HG03097 (cell line): Measurements from ENCODE around the gene HEMK1.
A peak's percentile ranks its signal among the peaks of the same experiment; 100 is the strongest.

ENCODE experiments used
- ATAC-seq: cut with Tn5 transposase; IDR thresholded peaks from one replicate; pipeline ENCODE4 v1.9.1; 2021; ENCODE audit not compliant: unreplicated experiment, low FRiP score

The HEMK1 gene

GRCh38 chr3:50599115-50599715 is 29.9 kb downstream of the HEMK1 start:
- ATAC-seq, result no peak

DNA sequence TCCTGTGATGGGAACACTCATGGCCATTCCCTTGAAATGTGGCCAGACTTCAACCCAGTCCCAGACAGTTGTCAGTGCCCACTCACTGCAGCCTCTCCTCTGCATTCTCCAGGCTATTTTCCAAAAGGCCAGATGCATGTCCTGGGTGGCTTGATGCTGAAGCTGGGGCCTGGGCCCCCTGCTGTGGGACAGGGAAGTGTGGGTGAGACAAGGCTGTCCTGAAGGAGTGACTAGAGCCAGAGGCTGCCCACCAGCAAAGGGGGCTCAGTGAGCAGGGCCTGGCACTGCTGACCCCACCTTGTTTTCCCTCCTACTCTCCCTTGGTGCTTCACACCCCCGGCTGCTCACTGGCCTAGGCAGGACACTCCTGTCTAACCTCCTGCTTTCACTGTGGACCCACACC is 30.4 kb downstream of the HEMK1 start:
- ATAC-seq, result no peak

GRCh38 chr3:50600141-50600753 is 30.9 kb downstream of the HEMK1 start:
- no peak for ATAC-seq

DNA sequence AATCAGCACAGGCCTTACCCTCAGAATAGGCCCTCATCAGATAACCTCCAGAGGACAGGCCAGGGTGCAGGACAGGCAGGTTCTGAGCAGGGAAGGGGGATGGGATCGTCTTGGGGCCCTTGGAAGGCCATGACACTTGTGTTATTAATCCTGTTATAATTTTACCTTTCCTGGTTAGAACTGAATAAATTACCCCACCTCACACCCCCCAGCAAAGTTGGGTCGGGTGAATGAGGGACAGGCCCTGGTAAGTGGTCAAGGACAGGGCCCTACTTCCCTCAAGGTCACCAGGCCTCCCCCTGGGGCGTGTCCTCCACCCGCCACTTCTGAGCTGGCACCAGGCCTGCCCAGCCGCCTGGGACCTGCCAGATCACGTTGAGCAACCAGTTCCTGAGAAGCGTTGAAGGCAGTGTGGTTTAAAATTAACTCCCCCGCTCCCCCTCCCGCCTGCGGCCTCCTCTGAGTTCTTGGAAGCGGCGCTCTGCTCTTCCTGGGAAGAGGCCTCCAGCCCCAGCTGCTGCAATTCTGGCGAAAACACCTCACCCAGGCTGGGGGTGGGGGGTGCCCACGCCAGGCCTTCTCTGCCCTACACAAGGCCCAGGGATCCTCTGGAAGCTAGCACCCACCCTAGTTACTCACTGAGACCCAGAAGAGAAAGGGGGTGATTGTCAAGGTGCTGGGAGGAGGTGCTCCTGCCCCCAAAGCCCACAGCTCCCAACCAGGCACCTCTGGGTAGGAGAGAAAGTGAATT is 31.7 kb downstream of the HEMK1 start:
- ATAC-seq, result peak; percentile 74

GRCh38 chr3:50602595-50603191 is 33.4 kb downstream of the HEMK1 start:
- no peak for ATAC-seq

DNA sequence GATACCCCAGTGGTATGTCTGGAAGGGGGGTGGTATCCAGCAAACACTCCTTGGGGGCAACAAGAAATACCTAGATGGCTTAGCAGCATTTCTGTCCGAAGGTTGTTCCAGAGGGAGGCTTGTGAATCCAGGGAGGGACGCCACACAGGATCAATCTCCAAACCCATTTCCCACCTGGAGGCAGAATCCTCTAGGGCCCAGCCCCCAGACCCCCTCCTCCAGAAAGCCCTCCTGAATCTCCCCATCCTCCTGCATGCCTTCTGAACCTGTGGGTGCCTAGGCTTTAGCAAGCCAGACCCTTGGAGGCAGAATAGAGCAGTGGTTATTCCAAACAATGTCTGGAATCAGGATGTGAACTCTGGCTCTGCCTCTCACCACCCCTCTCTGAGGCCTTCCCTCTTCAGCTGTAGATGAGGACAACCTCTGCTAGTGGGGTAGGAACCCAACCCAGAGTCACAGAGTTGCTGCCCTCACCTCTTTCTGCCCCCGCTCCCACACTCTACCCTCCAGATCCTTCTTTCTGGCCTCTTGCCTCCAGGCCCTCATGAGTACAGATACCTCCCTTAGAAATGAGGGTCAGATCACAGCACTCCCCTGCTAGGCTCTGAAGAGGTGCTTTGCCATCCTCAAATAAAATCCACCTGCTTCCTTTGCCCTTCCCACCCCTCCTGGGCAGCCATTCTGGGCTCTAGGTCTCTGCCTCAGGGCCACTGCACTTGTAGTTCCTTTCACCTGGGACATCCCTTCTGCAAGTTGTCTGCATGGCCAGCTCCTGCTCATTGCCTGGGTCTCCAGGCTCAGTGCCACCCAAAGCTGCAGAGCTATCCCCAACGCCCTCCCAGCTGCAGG is 34.2 kb downstream of the HEMK1 start:
- ATAC-seq, result no peak

DNA sequence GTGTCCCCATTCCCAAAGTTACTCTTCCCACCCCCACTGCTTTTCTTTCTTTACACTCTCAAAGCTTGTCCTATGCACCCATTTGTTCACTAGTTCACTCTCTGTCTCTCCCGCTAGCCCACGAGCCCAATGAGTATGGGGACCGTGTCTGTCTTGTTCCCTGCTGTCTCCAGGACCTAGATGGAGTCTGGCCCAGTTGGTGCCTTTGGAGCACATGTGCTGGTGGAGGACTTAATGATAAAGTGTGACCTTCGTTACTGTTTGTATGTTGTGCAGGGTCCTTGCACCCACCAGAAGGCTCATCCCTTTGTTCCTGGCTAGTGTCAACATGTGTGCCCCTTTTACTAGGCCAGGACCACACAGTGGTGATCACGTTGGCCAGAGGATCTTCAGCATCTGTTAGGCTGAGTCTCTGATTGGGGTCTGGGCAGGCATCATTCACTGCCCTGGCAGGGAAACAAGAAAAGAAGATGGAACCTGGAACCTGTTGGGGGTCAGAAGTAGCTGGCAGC is 34.8 kb downstream of the HEMK1 start:
- ATAC-seq, result no peak

DNA sequence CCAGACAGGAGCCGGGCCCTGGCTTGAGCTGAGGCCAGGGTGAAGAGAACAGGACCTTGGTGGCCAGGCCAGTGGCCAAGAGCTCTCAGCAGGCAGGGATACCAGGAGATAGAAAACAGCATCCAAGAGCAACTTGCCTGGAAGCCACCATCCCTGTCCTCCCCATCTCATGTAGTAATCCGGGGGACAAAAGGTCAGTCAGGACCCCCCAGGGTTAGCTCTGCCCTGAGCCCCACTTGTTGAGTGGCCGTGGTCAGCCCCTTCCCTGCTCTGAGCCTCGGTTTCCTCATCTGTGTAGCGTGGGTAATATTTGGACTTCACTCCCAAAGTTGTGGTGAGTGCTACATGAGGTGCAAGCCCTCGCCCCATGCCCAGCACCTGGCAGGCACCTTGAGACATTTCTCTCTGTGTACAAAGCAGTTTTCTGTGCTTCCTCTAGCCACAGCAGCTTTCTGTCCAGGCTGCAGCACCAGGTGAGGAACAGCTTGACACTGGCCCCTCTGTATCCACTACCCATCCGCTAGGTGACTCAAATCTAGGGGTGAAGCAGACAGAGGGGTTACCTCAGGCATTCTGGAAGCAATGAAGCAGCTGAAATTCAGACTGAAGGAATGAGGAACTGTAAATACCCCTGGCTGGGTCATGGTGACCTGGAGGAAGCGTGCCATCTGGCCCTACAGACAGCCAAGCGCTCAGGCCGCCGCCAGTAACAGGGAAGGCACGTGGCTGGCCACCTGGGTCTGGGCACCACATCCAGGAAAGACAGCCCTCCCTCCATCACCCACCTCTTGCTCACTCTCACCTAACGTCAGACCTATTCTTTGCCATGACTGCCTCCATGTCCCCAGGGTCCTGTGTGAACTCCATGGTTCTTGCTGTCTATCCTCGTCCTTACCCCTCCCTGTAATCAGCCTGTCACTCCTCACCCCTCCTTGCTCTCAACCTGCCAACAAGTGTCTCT is 35.6 kb downstream of the HEMK1 start:
- ATAC-seq, result no peak

DNA sequence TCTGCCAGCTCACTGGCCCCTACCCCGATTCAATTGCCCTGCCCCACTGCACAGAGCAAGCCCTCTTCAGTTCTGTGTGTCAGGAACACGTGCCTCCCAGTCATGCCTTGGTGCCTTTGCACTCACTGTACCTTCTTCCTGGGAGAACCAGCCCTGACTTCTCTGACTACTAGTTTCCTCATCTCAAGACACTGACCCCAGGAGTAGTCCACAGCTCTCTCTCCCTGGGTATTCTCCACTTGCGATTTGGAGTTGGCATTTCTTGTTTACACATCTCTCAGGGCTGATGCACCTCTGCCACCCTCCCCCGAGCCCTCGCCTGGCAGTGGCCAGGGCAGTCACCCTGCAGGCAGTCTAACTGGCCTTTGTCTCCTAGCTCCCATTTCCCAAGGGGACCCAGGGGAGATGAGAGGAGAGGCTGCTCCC is 36.6 kb downstream of the HEMK1 start:
- no peak for ATAC-seq

DNA sequence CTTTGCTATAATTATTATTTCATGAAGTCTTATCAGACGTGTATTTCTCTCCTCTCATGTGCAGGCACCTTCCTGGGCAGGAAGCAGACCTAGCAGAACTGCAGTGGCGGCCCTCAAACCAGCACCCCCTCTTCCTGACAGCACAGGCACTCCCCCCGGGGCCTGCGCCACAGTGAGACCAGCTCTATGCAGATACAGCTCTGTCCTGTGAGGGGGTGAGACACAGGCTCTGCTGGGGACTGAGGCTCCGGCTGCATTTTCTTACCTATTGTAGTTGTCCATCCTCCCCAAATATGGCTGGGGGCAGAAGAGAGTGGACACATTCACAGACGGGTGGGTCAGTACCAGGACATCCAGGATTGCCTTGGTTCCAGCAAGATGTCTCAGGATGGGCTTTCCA is 37.3 kb downstream of the HEMK1 start:
- no peak for ATAC-seq

DNA sequence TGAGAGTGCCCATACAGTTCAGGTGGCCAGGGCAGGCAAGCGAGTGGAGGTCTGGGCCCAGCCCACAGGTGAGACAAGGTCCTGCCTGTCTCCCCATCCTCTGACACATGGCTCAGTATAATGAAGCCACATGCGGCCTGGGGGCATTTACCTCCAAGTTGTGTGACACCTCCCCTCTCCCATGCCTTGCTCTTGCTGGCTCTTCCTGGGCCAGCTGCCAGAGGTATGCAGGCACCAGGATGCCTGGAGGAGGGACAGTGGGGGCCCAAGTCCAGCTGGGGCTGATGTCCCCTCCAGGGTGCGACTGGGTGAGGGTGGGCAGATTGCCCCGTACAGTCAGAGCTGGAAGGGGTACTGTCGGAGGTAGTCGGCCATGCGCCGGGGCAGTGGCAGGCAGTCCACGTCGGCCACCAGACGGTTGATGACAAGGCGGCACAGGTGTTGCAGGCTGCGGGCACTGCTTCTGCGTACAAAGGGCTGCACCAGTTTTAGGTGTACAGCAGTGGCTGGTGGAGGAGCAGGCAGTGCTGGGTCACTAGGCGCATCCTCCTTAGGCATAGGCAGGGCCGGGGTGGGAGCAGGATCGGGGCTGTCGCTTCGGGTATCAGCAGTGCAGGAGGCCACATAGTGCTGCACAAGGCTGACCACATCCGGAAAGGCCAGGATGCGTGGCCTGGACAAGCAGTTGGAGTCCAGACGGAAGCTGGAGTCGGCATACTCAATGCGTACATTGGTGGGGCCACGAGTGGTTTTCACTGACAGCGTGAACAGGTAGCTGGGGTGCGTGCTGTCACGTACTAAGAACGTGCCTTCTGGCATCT is 38.2 kb downstream of the HEMK1 start:
- no peak for ATAC-seq

GRCh38 chr3:50608278-50608677 is 39.0 kb downstream of the HEMK1 start:
- ATAC-seq, result no peak

GRCh38 chr3:50609071-50609762 is 39.9 kb downstream of the HEMK1 start:
- no peak for ATAC-seq

DNA sequence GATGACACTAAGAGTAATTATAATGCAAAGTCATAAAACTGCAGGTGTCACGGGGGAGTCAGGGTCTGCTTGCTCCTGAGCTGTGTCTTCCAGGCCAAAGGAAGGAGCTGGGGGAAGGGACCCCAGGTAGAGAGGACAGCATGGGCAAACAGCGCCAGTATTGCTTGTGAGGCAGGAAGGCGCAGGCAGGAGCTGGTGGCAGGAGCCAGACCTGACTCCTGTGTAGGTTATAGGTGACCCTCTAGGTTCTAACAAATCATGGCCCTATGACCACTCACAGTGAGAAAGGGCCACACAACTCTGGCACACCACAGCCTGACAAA is 40.4 kb downstream of the HEMK1 start:
- ATAC-seq, result no peak

DNA sequence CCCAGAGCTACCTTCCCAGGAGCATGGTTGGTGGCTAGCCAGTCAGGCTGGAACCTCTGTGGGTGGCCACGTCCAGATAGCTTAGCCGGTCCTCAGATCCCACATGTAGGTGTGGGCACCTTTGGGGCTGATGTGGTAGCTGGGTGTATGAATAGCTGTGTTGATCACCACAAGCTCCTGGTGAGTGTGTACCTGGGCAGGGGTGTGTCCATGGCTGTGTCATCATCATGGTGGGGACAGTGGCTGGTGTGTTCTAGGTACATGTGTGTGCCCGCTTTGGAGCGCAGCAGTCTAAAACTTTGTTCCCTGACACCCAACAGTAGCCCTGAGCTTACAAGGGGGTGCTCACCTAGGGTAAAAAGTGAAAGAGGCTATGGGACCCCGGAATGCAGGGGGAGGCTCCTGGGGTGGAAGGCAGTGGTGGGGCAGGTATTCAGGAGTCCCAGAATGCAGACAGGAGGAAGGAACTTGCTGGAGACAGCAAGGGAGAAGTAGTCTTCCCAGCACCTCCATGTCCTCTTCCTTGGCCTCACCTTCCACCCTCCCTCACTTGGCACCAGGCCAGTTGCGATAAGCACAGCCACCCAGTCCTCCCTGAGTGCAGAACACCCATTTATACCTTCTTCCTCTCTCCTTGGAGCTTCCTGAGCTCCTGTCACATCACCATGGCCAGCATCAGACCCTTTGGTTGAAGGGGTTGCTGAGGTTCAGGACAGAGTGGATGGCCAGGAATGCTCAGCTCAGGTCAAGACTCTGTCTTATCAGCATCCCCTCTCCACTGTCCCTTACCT is 41.1 kb downstream of the HEMK1 start:
- ATAC-seq, result no peak

DNA sequence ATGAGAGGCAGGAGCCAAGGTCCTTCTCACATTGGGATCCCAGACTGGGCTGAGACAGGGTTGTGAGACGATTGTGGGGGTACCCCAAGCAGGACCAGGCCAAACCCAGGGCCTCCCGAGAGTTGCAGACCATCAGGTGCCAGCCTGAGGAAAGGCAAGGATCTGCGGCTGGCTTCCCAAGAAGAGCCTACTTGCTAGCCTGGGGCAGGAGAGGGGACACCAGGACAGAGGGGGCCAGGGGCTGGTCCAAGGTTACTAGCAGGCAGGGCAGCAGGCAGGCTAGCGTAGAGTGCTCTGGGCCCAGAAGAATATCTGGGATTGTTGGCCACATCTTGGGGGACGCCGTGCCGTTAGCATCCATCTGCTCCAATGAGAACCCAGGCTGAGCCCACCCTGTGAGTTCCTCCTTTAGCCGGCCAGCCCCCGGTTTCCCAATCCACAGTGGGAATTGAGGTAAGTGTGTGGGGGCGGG is 41.7 kb downstream of the HEMK1 start:
- no peak for ATAC-seq
